Mucosa of stomach (tissue), 1 donor: ENCODE results near the gene APPBP2.
A peak's percentile ranks its signal among the peaks of the same experiment; 100 is the strongest.

Source experiments
- H3K27me3 ChIP-seq: one replicate; pipeline ENCODE4 v1.7.0; 2013; ENCODE audit warnings: mild to moderate bottlenecking, low read length; ENCODE audit not compliant: control insufficient read depth, insufficient read depth
- H3K36me3 ChIP-seq: one replicate; pipeline ENCODE4 v1.7.0; 2013; ENCODE audit warnings: low read length; ENCODE audit not compliant: control insufficient read depth, insufficient read depth
- H3K4me1 ChIP-seq: one replicate; pipeline ENCODE4 v1.7.0; 2013; ENCODE audit warnings: mild to moderate bottlenecking, low read length; ENCODE audit not compliant: control insufficient read depth, insufficient read depth
- H3K4me3 ChIP-seq: one replicate; pipeline ENCODE4 v1.7.0; 2013; ENCODE audit warnings: low read length
- H3K9ac ChIP-seq: one replicate; pipeline ENCODE4 v1.7.0; 2013; ENCODE audit warnings: mild to moderate bottlenecking, low read length, moderate library complexity
- H3K9me3 ChIP-seq: one replicate; pipeline ENCODE4 v1.7.0; 2013; ENCODE audit warnings: mild to moderate bottlenecking, low read length, moderate library complexity; ENCODE audit not compliant: control insufficient read depth
- donor health status: Pancreatic carcinoma.

The APPBP2 gene

GRCh38 chr17:60525685-60526514, at the start of gene APPBP2:
APPBP2 (minus strand) TSS chr17:60526242; CDS start chr17:60525931, 311 bp downstream.
- no peaks in the 10 kb centered on the region for H3K27me3 ChIP-seq
- peak within 1 kb of the TSS; percentile 78 for H3K4me3 ChIP-seq
- H3K36me3 ChIP-seq, result no peaks in the 10 kb centered on the region
- H3K4me1 ChIP-seq, result peaks cover 13% of the 10 kb centered on the region
- H3K9ac ChIP-seq, result peak within 1 kb of the TSS; percentile 81
- no peaks in the 10 kb centered on the region for H3K9me3 ChIP-seq

GRCh38 chr17:60573236-60574051, 47.4 kb upstream of the APPBP2 start:
- no peaks in the 10 kb centered on the region for H3K27me3 ChIP-seq
- no peak overlapping the region for H3K9ac ChIP-seq
- H3K9me3 ChIP-seq, result no peaks in the 10 kb centered on the region
- no peak overlapping the region for H3K4me3 ChIP-seq
- H3K36me3 ChIP-seq, result no peaks in the 10 kb centered on the region
- H3K4me1 ChIP-seq, result no peaks in the 10 kb centered on the region

- Histone ChIP-seq H3K27me3 (no peaks in the 10 kb centered on the region), H3K9ac (no peak overlapping the region), H3K9me3 (no peaks in the 10 kb centered on the region), H3K36me3 (no peaks in the 10 kb centered on the region), H3K4me3 (no peak overlapping the region), H3K4me1 (peaks cover 14% of the 10 kb centered on the region)
These were observed 39.2 kb upstream of the APPBP2 start for GRCh38 chr17:60565233-60565632.

GRCh38 chr17:60563743-60564142, 37.7 kb upstream of the APPBP2 start:
- Histone ChIP-seq H3K36me3 (no peaks in the 10 kb centered on the region), H3K4me3 (no peak overlapping the region), H3K9me3 (no peaks in the 10 kb centered on the region), H3K9ac (no peak overlapping the region), H3K4me1 (peaks cover 23% of the 10 kb centered on the region), H3K27me3 (no peaks in the 10 kb centered on the region)

- Histone ChIP-seq H3K4me3 (no peak overlapping the region), H3K9ac (no peak overlapping the region)
These were observed 36.4 kb upstream of the APPBP2 start for GRCh38 chr17:60562421-60562820.

GRCh38 chr17:60560860-60561257, 34.8 kb upstream of the APPBP2 start:
- H3K4me3 ChIP-seq, result no peak overlapping the region

More at GRCh38 chr17:60562421-60562820, 36.4 kb upstream of the APPBP2 start:
- Histone ChIP-seq H3K4me1 (peaks cover 24% of the 10 kb centered on the region), H3K36me3 (no peaks in the 10 kb centered on the region), H3K9me3 (no peaks in the 10 kb centered on the region), H3K27me3 (no peaks in the 10 kb centered on the region)

GRCh38 chr17:60559995-60560859, 34.2 kb upstream of the APPBP2 start:
- Histone ChIP-seq H3K9ac (peak overlapping the region; percentile 3), H3K4me3 (no peak overlapping the region), H3K9me3 (no peaks in the 10 kb centered on the region), H3K36me3 (no peaks in the 10 kb centered on the region), H3K4me1 (peaks cover 24% of the 10 kb centered on the region), H3K27me3 (no peaks in the 10 kb centered on the region)

More at GRCh38 chr17:60560860-60561257, 34.8 kb upstream of the APPBP2 start:
- H3K9ac ChIP-seq, result no peak overlapping the region
- no peaks in the 10 kb centered on the region for H3K27me3 ChIP-seq
- H3K9me3 ChIP-seq, result no peaks in the 10 kb centered on the region
- H3K36me3 ChIP-seq, result no peaks in the 10 kb centered on the region
- peaks cover 24% of the 10 kb centered on the region for H3K4me1 ChIP-seq

- no peaks in the 10 kb centered on the region for H3K9me3 ChIP-seq
- H3K4me1 ChIP-seq, result peaks cover 30% of the 10 kb centered on the region
- H3K27me3 ChIP-seq, result no peaks in the 10 kb centered on the region
- H3K9ac ChIP-seq, result peak overlapping the region; percentile 3
- no peak overlapping the region for H3K4me3 ChIP-seq
- no peaks in the 10 kb centered on the region for H3K36me3 ChIP-seq
These were observed 33.6 kb upstream of the APPBP2 start for GRCh38 chr17:60559659-60559994.

- no peak overlapping the region for H3K4me3 ChIP-seq
- peaks cover 32% of the 10 kb centered on the region for H3K4me1 ChIP-seq
- H3K36me3 ChIP-seq, result no peaks in the 10 kb centered on the region
- no peak overlapping the region for H3K9ac ChIP-seq
- H3K27me3 ChIP-seq, result no peaks in the 10 kb centered on the region
- H3K9me3 ChIP-seq, result no peaks in the 10 kb centered on the region
These were observed 31.8 kb upstream of the APPBP2 start for GRCh38 chr17:60557805-60558204.

- Histone ChIP-seq H3K27me3 (no peaks in the 10 kb centered on the region), H3K4me3 (no peak overlapping the region), H3K9ac (no peak overlapping the region), H3K36me3 (no peaks in the 10 kb centered on the region), H3K9me3 (no peaks in the 10 kb centered on the region), H3K4me1 (peaks cover 24% of the 10 kb centered on the region)
These were observed 29.7 kb upstream of the APPBP2 start for GRCh38 chr17:60555786-60556185.

- no peaks in the 10 kb centered on the region for H3K27me3 ChIP-seq
- H3K36me3 ChIP-seq, result no peaks in the 10 kb centered on the region
- no peak overlapping the region for H3K9ac ChIP-seq
- no peak overlapping the region for H3K4me3 ChIP-seq
- H3K9me3 ChIP-seq, result no peaks in the 10 kb centered on the region
- peaks cover 15% of the 10 kb centered on the region for H3K4me1 ChIP-seq
These were observed 28.3 kb upstream of the APPBP2 start for GRCh38 chr17:60554377-60554788.
